AG09309 (cell line): Measurements from ENCODE around the gene CLEC2L.

Experiments used
- DNase-seq: peaks from one replicate; pipeline ENCODE4 v3.0.0-alpha.2; 2010; ENCODE audit warnings: low read depth
- H3K4me3 ChIP-seq: 2 replicates; pipeline ENCODE4 v1.5.1; 2011; ENCODE audit warnings: mild to moderate bottlenecking, low read depth, low read length, moderate library complexity; ENCODE audit not compliant: control insufficient read depth
- CTCF ChIP-seq: IDR thresholded peaks from 2 replicates; pipeline ENCODE4 v1.5.1; 2011; ENCODE audit warnings: mild to moderate bottlenecking, low read depth, low read length, inconsistent platforms; ENCODE audit not compliant: insufficient read depth, control insufficient read depth; ENCODE audit errors: missing control alignments

Gene CLEC2L

GRCh38 chr7:139568346-139568675 lies 44.8 kb downstream of the CLEC2L start:
- no peak for TF ChIP-seq CTCF
- DNase-seq, result no peak
- no peak overlapping the region for H3K4me3 ChIP-seq

- H3K4me3 ChIP-seq, result no peak overlapping the region
- no peak for DNase-seq
- TF ChIP-seq CTCF, result no peak
These were observed 45.5 kb downstream of the CLEC2L start for GRCh38 chr7:139568813-139569490.

- TF ChIP-seq CTCF, result peak; percentile 30
- no peak overlapping the region for H3K4me3 ChIP-seq
- no peak for DNase-seq
These were observed 46.6 kb downstream of the CLEC2L start for GRCh38 chr7:139570119-139570518.

GRCh38 chr7:139570626-139571025 lies 47.1 kb downstream of the CLEC2L start:
- TF ChIP-seq CTCF, result no peak
- DNase-seq, result no peak
- H3K4me3 ChIP-seq, result no peak overlapping the region

- no peak for DNase-seq
- H3K4me3 ChIP-seq, result no peak overlapping the region
- no peak for TF ChIP-seq CTCF
These were observed 47.7 kb downstream of the CLEC2L start for GRCh38 chr7:139571190-139571589.

GRCh38 chr7:139571651-139572050 lies 48.2 kb downstream of the CLEC2L start:
- no peak for DNase-seq
- TF ChIP-seq CTCF, result no peak
- no peak overlapping the region for H3K4me3 ChIP-seq

GRCh38 chr7:139572071-139572470 lies 48.6 kb downstream of the CLEC2L start:
- no peak for TF ChIP-seq CTCF
- H3K4me3 ChIP-seq, result no peak overlapping the region
- DNase-seq, result no peak
